Measurements from ENCODE around the gene BCL2L11.

- no peak for TF ChIP-seq GATA2 (IDR thresholded peaks at IDR 0.05; ENCODE audit: insufficient read depth, insufficient read length, low read depth, low read length)
- TF ChIP-seq EZH2 (IDR thresholded peaks at IDR 0.05; ENCODE audit: borderline replicate concordance, low read depth, low read length, severe bottlenecking), result no peak
These were observed 54.9 kb downstream of the BCL2L11 start for GRCh38 chr2:111175615-111176014.
